ENCODE data around the gene RETREG3. TPM values are rescaled to one million over a fixed set of nuclear protein-coding genes. Genes with fewer than 3 reads are reported as not detected.
A peak's percentile ranks its signal among the peaks of the same experiment; 100 is the strongest.

RETREG3 gene
- total RNA-seq, 3 donors from 2014 or later = 56.4 to 72.2 (median 67.1) TPM

GRCh38 chr17:42537156-42537805 lies 71.9 kb downstream of the RETREG3 start:
- TF ChIP-seq, protein P1, sequence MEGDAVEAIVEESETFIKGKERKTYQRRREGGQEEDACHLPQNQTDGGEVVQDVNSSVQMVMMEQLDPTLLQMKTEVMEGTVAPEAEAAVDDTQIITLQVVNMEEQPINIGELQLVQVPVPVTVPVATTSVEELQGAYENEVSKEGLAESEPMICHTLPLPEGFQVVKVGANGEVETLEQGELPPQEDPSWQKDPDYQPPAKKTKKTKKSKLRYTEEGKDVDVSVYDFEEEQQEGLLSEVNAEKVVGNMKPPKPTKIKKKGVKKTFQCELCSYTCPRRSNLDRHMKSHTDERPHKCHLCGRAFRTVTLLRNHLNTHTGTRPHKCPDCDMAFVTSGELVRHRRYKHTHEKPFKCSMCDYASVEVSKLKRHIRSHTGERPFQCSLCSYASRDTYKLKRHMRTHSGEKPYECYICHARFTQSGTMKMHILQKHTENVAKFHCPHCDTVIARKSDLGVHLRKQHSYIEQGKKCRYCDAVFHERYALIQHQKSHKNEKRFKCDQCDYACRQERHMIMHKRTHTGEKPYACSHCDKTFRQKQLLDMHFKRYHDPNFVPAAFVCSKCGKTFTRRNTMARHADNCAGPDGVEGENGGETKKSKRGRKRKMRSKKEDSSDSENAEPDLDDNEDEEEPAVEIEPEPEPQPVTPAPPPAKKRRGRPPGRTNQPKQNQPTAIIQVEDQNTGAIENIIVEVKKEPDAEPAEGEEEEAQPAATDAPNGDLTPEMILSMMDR (IDR thresholded peaks at IDR 0.05) = no peak
- H3K9me3 ChIP-seq = no peaks in the 10 kb centered on the region
- ATAC-seq = no peak

DNA sequence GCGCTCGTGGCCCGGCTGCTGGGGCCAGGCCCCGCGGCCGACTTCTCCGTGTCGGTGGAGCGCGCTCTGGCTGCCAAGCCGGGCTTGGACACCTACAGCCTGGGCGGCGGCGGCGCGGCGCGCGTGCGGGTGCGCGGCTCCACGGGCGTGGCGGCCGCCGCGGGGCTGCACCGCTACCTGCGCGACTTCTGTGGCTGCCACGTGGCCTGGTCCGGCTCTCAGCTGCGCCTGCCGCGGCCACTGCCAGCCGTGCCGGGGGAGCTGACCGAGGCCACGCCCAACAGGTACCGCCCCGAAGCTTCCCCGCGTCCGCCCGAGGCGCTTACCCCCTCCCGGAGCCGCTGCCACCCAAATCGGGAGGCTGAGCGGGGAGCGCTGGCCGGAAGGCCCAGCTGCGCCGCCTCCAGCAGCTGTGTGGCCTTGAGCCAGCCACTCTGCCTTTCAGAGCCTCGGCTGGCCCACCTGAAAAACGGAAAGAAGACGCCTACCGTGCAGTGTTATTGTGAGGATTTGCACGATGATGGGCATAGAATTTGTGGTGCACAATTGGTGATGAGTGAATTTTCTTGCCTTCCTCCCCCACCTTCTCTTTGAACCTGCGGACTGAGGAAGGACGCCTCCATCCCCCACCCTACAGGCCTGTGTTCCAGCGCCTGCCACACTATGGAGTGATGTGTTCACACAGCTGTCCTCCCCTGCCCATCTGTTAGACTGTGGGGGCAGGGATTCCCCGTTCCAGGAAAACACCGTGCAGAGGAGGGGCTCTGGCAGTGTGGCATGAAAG lies 72.6 kb downstream of the RETREG3 start:
- Histone ChIP-seq H3K4me3 (peak overlapping the region; percentile 72), H3K9me3 (no peaks in the 10 kb centered on the region), H3K36me3 (ENCODE audit: low read depth) (no peaks in the 10 kb centered on the region), H3K4me1 (ENCODE audit: low read depth) (peaks cover 22% of the 10 kb centered on the region)
- DNase-seq (peak; percentile 84 to 93 (median 91)), ATAC-seq (peak; percentile 70)
- intact Hi-C loops (cut with DNase I, micrococcal nuclease) = no loop called here
- TF ChIP-seq, protein P1 (IDR thresholded peaks at IDR 0.05) = no peak

More at GRCh38 chr17:42537156-42537805, 71.9 kb downstream of the RETREG3 start:
- Histone ChIP-seq H3K4me3 (no peak overlapping the region), H3K36me3 (ENCODE audit: low read depth) (no peaks in the 10 kb centered on the region), H3K4me1 (ENCODE audit: low read depth) (peaks cover 27% of the 10 kb centered on the region)
- DNase-seq = peak in 2 of 3 donors; percentile 58 to 63
- intact Hi-C loops (cut with DNase I, micrococcal nuclease) = no loop called here

DNA sequence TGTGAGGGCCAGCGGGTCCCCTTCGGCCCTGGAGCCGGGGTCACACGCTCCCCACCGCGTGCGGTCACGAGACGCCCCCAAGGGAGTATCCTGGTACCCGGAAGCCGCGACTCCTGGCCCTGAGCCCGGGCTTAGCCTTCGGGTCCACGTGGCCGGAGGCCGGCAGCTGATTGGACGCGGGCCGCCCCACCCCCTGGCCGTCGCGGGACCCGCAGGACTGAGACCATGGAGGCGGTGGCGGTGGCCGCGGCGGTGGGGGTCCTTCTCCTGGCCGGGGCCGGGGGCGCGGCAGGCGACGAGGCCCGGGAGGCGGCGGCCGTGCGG lies 73.2 kb downstream of the RETREG3 start, which contains the start of gene NAGLU:
Gene NAGLU, plus strand, starts transcription at position 194 of the 324 bp plus-strand sequence. Its CDS starts 32 bp downstream, at position 226.
- TF ChIP-seq, protein P1 (IDR thresholded peaks at IDR 0.05) = no peak
- intact Hi-C loops (cut with DNase I, micrococcal nuclease) = no loop called here
- no peaks in the 10 kb centered on the region for H3K9me3 ChIP-seq
- ATAC-seq (peak; percentile 87), DNase-seq (peak; percentile 98 to 99 (median 98))
- peak within 1 kb of the TSS; percentile 72 for H3K4me3 ChIP-seq
- H3K36me3 ChIP-seq (ENCODE audit: low read depth) = no peaks in the 10 kb centered on the region
- H3K4me1 ChIP-seq (ENCODE audit: low read depth) = peaks cover 21% of the 10 kb centered on the region

GRCh38 chr17:42535155-42536047 lies 73.8 kb downstream of the RETREG3 start:
- no peaks in the 10 kb centered on the region for H3K36me3 ChIP-seq (ENCODE audit: low read depth)
- H3K9me3 ChIP-seq = no peaks in the 10 kb centered on the region
- H3K4me3 ChIP-seq = peak overlapping the region; percentile 72
- H3K4me1 ChIP-seq (ENCODE audit: low read depth) = peaks cover 23% of the 10 kb centered on the region
- peak in 1 of 3 donors; percentile 56 for DNase-seq
- TF ChIP-seq, protein P1 (IDR thresholded peaks at IDR 0.05) = no peak
- intact Hi-C loops (cut with DNase I, micrococcal nuclease) = no loop called here
- ATAC-seq = peak; percentile 0
